H9 (cell line): ENCODE data around the gene ITGB6. TPM values are rescaled to one million over a fixed set of nuclear protein-coding genes. Genes with fewer than 3 reads are reported as not detected.

Experiments
- DNase-seq: peaks from one replicate; pipeline ENCODE4 v3.0.0-alpha.2; 2017
- H2AFZ ChIP-seq: one replicate; pipeline ENCODE4 v1.6.1; 2013; ENCODE audit warnings: mild to moderate bottlenecking, low read length, control low read depth, moderate library complexity
- H2AK5ac ChIP-seq: 2 replicates; pipeline ENCODE4 v1.6.1; 2013; ENCODE audit warnings: low read length, control low read depth, mixed read lengths; ENCODE audit not compliant: insufficient read length
- H2BK120ac ChIP-seq: one replicate; pipeline ENCODE4 v1.6.1; 2013; ENCODE audit warnings: low read depth, mild to moderate bottlenecking, low read length, control low read depth, inconsistent platforms; ENCODE audit not compliant: poor library complexity, severe bottlenecking
- H2BK12ac ChIP-seq: 2 replicates; pipeline ENCODE4 v1.6.1; 2013; ENCODE audit warnings: low read length, control low read depth, mixed read lengths, low read depth; ENCODE audit not compliant: insufficient read length
- H2BK15ac ChIP-seq: 2 replicates; pipeline ENCODE4 v1.6.1; 2013; ENCODE audit warnings: low read depth, low read length, control low read depth
- H2BK20ac ChIP-seq: one replicate; pipeline ENCODE4 v1.6.1; 2013; ENCODE audit warnings: low read depth, mild to moderate bottlenecking, low read length, control low read depth, inconsistent platforms; ENCODE audit not compliant: poor library complexity, severe bottlenecking
- H2BK5ac ChIP-seq: 2 replicates; pipeline ENCODE4 v1.6.1; 2013; ENCODE audit warnings: low read length, control low read depth, mixed read lengths; ENCODE audit not compliant: insufficient read length
- H3K14ac ChIP-seq: 2 replicates; pipeline ENCODE4 v1.6.1; 2013; ENCODE audit warnings: low read length, control low read depth; ENCODE audit not compliant: insufficient read depth
- H3K18ac ChIP-seq: 2 replicates; pipeline ENCODE4 v1.6.1; 2013; ENCODE audit warnings: low read depth, mild to moderate bottlenecking, mixed read lengths, low read length, control low read depth; ENCODE audit not compliant: insufficient read length
- H3K23ac ChIP-seq: 2 replicates; pipeline ENCODE4 v1.6.1; 2013; ENCODE audit warnings: low read length, control low read depth, mixed read lengths, low read depth; ENCODE audit not compliant: insufficient read length
- H3K23me2 ChIP-seq: 2 replicates; pipeline ENCODE4 v1.6.1; 2013; ENCODE audit warnings: low read depth, mild to moderate bottlenecking, mixed read lengths, low read length, control low read depth; ENCODE audit not compliant: insufficient read length, poor library complexity, severe bottlenecking
- H3K27ac ChIP-seq: 2 replicates; pipeline ENCODE4 v1.5.1; 2013; ENCODE audit warnings: low read length, control low read depth, mixed read lengths, low read depth; ENCODE audit not compliant: insufficient read length
- H3K27me3 ChIP-seq: 2 replicates; pipeline ENCODE4 v1.6.1; 2013; ENCODE audit warnings: low read length, control low read depth, inconsistent platforms; ENCODE audit not compliant: insufficient read depth
- H3K4ac ChIP-seq: 2 replicates; pipeline ENCODE4 v1.6.1; 2013; ENCODE audit warnings: low read depth, mild to moderate bottlenecking, control low read depth, inconsistent platforms, low read length, moderate library complexity
- H3K4me1 ChIP-seq: 2 replicates; pipeline ENCODE4 v1.6.1; 2013; ENCODE audit warnings: low read length, control low read depth, inconsistent platforms; ENCODE audit not compliant: insufficient read depth
- H3K4me2 ChIP-seq: 2 replicates; pipeline ENCODE4 v1.6.1; 2013; ENCODE audit warnings: low read length, control low read depth, mixed read lengths; ENCODE audit not compliant: insufficient read length, insufficient read depth
- H3K56ac ChIP-seq: 2 replicates; pipeline ENCODE4 v1.6.1; 2013; ENCODE audit warnings: low read depth, mild to moderate bottlenecking, mixed read lengths, low read length, control low read depth; ENCODE audit not compliant: insufficient read length
- H3K79me1 ChIP-seq: 2 replicates; pipeline ENCODE4 v1.6.1; 2013; ENCODE audit warnings: low read depth, mild to moderate bottlenecking, moderate library complexity, low read length, control low read depth, inconsistent platforms; ENCODE audit not compliant: insufficient read depth, poor library complexity, severe bottlenecking
- H3K79me2 ChIP-seq: 2 replicates; pipeline ENCODE4 v1.6.1; 2013; ENCODE audit warnings: low read length, control low read depth, inconsistent platforms; ENCODE audit not compliant: insufficient read depth
- H3K9ac ChIP-seq: 2 replicates; pipeline ENCODE4 v1.6.1; 2013; ENCODE audit warnings: low read length, control low read depth, mixed read lengths; ENCODE audit not compliant: insufficient read length; ENCODE audit errors: extremely low read depth
- H3K9me3 ChIP-seq: one replicate; pipeline ENCODE4 v1.6.1; 2013; ENCODE audit warnings: low read depth, low read length, inconsistent platforms; ENCODE audit not compliant: control insufficient read depth
- H3T11ph ChIP-seq: one replicate; pipeline ENCODE4 v1.6.1; 2013; ENCODE audit warnings: mild to moderate bottlenecking, low read length, control low read depth, inconsistent platforms
- H4K20me1 ChIP-seq: one replicate; pipeline ENCODE4 v1.6.1; 2013; ENCODE audit not compliant: control insufficient read depth, insufficient read length, insufficient read depth
- H4K5ac ChIP-seq: 2 replicates; pipeline ENCODE4 v1.6.1; 2013; ENCODE audit warnings: low read depth, mild to moderate bottlenecking, mixed read lengths, low read length, control low read depth; ENCODE audit not compliant: insufficient read length
- H4K8ac ChIP-seq: replicated peaks from 2 replicates; pipeline ENCODE4 v1.6.1; 2013; ENCODE audit warnings: low read length, control low read depth, mixed read lengths, low read depth; ENCODE audit not compliant: insufficient read length
- H4K91ac ChIP-seq: 2 replicates; pipeline ENCODE4 v1.6.1; 2013; ENCODE audit warnings: low read depth, mild to moderate bottlenecking, moderate library complexity, mixed read lengths, low read length, control low read depth; ENCODE audit not compliant: insufficient read length
- H3K27ac Mint-ChIP-seq, 3 experiments: 2 replicates in 2 of 3; 3 replicates in 1 of 3; pipeline ENCODE4 v1.8.0; 2020 to 2021; ENCODE audit warnings: mixed read lengths in 3 of 3, mild to moderate bottlenecking in 1 of 3, moderate library complexity in 1 of 3
- H3K27me3 Mint-ChIP-seq: 2 replicates; pipeline ENCODE4 v1.8.0; 2021; ENCODE audit warnings: low read depth, mild to moderate bottlenecking, moderate library complexity, mixed read lengths
- H3K36me3 Mint-ChIP-seq, 3 experiments: 2 replicates in 2 of 3; 3 replicates in 1 of 3; pipeline ENCODE4 v1.8.0; 2020 to 2021; ENCODE audit warnings: low read depth in 3 of 3, mixed read lengths in 3 of 3; ENCODE audit not compliant: insufficient read depth in 1 of 3
- H3K4me1 Mint-ChIP-seq, 2 experiments: 2 replicates each; pipeline ENCODE4 v1.8.0; 2020; ENCODE audit warnings: mixed read lengths in 2 of 2
- H3K4me3 Mint-ChIP-seq, 2 experiments: 2 replicates in 1 of 2; 3 replicates in 1 of 2; pipeline ENCODE4 v1.8.0; 2020 to 2021; ENCODE audit warnings: mild to moderate bottlenecking in 2 of 2, mixed read lengths in 2 of 2, moderate library complexity in 1 of 2
- H3K9me3 Mint-ChIP-seq, 2 experiments: 2 replicates in 1 of 2; 3 replicates in 1 of 2; pipeline ENCODE4 v1.8.0; 2020; ENCODE audit warnings: mild to moderate bottlenecking in 2 of 2, mixed read lengths in 2 of 2, moderate library complexity in 1 of 2
- CTCF ChIP-seq: fragments of 200-600 bp; sonication (generic); conservative IDR thresholded peaks from 3 replicates; pipeline ENCODE4 v1.8.0; 2021; ENCODE audit warnings: antibody characterized with exemption, mild to moderate bottlenecking
- WGBS: extraction: QIAGEN DNeasy Blood & Tissue Kit; methylation state at CpG from one replicate; pipeline ENCODE4 v1.1.7; 2013; ENCODE audit warnings: missing lambda C conversion rate, low lambda C conversion rate, mixed read lengths; ENCODE audit not compliant: insufficient read length; ENCODE audit errors: extremely low coverage; 5-methylcytosine and 5-hydroxymethylcytosine counted together
- total RNA-seq: library from RNA; stranded (reverse); gene quantifications from 2 replicates; pipeline ENCODE4 v1.2.1, GENCODE V29; 2021

The ITGB6 gene
- total RNA-seq, 1 experiment from 2014 or later: not detected

- Histone ChIP-seq H3K23me2 (no peaks in the 10 kb centered on the region), H2AFZ (no peak overlapping the region), H3K14ac (no peak overlapping the region), H3K27me3 (no peaks in the 10 kb centered on the region), H2BK15ac (no peak overlapping the region), H3T11ph (no peak overlapping the region), H3K79me1 (no peaks in the 10 kb centered on the region), H3K4me2 (no peak overlapping the region), H3K9me3 (no peaks in the 10 kb centered on the region), H3K4ac (no peak overlapping the region), H3K18ac (no peak overlapping the region), H2BK12ac (no peak overlapping the region), H4K8ac (no peak overlapping the region), H3K27ac (no peak overlapping the region), H2BK120ac (no peak overlapping the region), H4K91ac (no peak overlapping the region), H3K23ac (no peak overlapping the region), H3K79me2 (no peaks in the 10 kb centered on the region), H4K20me1 (no peaks in the 10 kb centered on the region), H3K9ac (no peak overlapping the region), H4K5ac (no peak overlapping the region), H2BK5ac (no peak overlapping the region), H3K56ac (no peak overlapping the region), H2BK20ac (no peak overlapping the region), H3K4me1 (no peaks in the 10 kb centered on the region), H2AK5ac (no peak overlapping the region)
- no CpG with 5 or more reads among the region's 1 CpG for WGBS
- no peak for TF ChIP-seq CTCF
- no peaks in the 10 kb centered on the region for H3K36me3 Mint-ChIP-seq
- no peak overlapping the region for H3K4me3 Mint-ChIP-seq
- no peaks in the 10 kb centered on the region for H3K27me3 Mint-ChIP-seq
- H3K9me3 Mint-ChIP-seq: no peaks in the 10 kb centered on the region
- H3K4me1 Mint-ChIP-seq: no peaks in the 10 kb centered on the region; a peak in 1 of 4 replicates
- no peak for DNase-seq
- H3K27ac Mint-ChIP-seq: no peak overlapping the region
Observed at GRCh38 chr2:160165996-160166395, 34.1 kb downstream of the ITGB6 start.
